Fibroblast of villous mesenchyme (primary cell): Measurements from ENCODE around the gene PPARD. TPM values are rescaled to one million over a fixed set of nuclear protein-coding genes. Genes with fewer than 3 reads are reported as not detected.
A peak's percentile ranks its signal among the peaks of the same experiment; 100 is the strongest.

Experiments used
- DNase-seq: peaks from one replicate; pipeline ENCODE4 v3.0.0-alpha.2; 2010; ENCODE audit warnings: low read depth
- H3K4me3 ChIP-seq: 2 replicates; pipeline ENCODE4 v1.5.1; 2011; ENCODE audit warnings: low read depth, mild to moderate bottlenecking, low read length
- CTCF ChIP-seq: IDR thresholded peaks from 2 replicates; pipeline ENCODE4 v1.5.1; 2012; ENCODE audit warnings: low read depth, mild to moderate bottlenecking, low read length; ENCODE audit not compliant: insufficient read depth
- total RNA-seq: library from RNA; depleted of rRNA; stranded (reverse); fragments of >200 nt; gene quantifications from 2 replicates; pipeline ENCODE4 v1.2.3, GENCODE V29; 2012

Gene PPARD
- total RNA-seq, 1 donor = 8.2 TPM

- peak; percentile 88 for DNase-seq
- no peak overlapping the region for H3K4me3 ChIP-seq
- TF ChIP-seq CTCF = no peak
Measured at GRCh38 chr6:35363293-35363750, 21.0 kb downstream of the PPARD start.

- no peak overlapping the region for H3K4me3 ChIP-seq
- no peak for DNase-seq
- no peak for TF ChIP-seq CTCF
Measured at GRCh38 chr6:35365594-35366203, 23.3 kb downstream of the PPARD start.

- DNase-seq = no peak
- no peak for TF ChIP-seq CTCF
- H3K4me3 ChIP-seq = no peak overlapping the region
Measured at GRCh38 chr6:35366204-35366596, 23.8 kb downstream of the PPARD start.

- no peak for TF ChIP-seq CTCF
- no peak overlapping the region for H3K4me3 ChIP-seq
- no peak for DNase-seq
Measured at GRCh38 chr6:35367646-35368037, 25.3 kb downstream of the PPARD start.

- no peak overlapping the region for H3K4me3 ChIP-seq
- peak; percentile 50 for DNase-seq
- no peak for TF ChIP-seq CTCF
Measured at GRCh38 chr6:35368038-35368887, 25.9 kb downstream of the PPARD start.

- peak; percentile 93 for DNase-seq
- no peak for TF ChIP-seq CTCF
- H3K4me3 ChIP-seq = no peak overlapping the region
Measured at GRCh38 chr6:35370124-35370741, 27.9 kb downstream of the PPARD start.
